ENCODE measurements around the gene KBTBD3.

DNA sequence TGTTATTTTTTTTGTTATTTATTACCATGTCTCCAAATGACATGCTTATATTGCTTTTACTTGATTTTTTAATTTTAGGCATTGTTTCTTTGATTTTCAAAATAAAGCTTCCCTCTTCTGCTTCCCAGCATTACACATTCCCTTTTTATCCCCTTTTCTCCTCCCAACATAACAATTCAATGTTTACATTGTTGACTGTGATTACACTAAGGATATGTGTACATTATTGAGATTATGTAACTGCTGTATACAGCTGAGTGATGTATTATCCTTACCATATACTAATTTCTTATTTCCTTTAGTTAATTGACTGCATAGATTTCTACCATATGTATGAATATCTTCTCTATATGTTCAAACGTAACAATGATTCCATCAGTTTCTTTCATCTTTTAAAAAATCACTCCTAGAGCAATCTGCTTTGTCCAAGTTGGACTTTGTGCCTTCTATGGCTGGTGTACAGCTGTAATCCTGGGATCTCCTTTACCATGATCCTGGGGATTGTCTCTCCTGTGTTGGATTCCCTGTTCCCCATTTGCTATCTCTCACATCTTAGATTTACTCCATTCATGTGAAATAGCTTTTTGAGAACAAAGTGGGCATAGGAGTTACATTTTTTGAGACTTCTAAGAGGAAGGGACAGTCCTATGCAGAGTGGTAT is 21.9 kb upstream of the KBTBD3 start:
- TF ChIP-seq, protein P1, sequence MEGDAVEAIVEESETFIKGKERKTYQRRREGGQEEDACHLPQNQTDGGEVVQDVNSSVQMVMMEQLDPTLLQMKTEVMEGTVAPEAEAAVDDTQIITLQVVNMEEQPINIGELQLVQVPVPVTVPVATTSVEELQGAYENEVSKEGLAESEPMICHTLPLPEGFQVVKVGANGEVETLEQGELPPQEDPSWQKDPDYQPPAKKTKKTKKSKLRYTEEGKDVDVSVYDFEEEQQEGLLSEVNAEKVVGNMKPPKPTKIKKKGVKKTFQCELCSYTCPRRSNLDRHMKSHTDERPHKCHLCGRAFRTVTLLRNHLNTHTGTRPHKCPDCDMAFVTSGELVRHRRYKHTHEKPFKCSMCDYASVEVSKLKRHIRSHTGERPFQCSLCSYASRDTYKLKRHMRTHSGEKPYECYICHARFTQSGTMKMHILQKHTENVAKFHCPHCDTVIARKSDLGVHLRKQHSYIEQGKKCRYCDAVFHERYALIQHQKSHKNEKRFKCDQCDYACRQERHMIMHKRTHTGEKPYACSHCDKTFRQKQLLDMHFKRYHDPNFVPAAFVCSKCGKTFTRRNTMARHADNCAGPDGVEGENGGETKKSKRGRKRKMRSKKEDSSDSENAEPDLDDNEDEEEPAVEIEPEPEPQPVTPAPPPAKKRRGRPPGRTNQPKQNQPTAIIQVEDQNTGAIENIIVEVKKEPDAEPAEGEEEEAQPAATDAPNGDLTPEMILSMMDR (IDR thresholded peaks at IDR 0.05) = no peak
- TF ChIP-seq POLR2A (IDR thresholded peaks at IDR 0.05) = no peak

Measured in gastroesophageal sphincter (tissue), 3 donors.